K562 (cell line): ENCODE results near the gene NUB1. TPM values are rescaled to one million over a fixed set of nuclear protein-coding genes. Genes with fewer than 3 reads are reported as not detected.

Source experiments
- BHLHE40 ChIP-seq: IDR thresholded peaks from 2 replicates; pipeline ENCODE4 v1.6.1; 2011; ENCODE audit warnings: low read length, improper control_type of control experiment
- CBFA2T2 ChIP-seq: fragments of 450-650 bp; conservative IDR thresholded peaks from 2 replicates; pipeline ENCODE4 v1.6.1; 2017; ENCODE audit warnings: mild to moderate bottlenecking
- E2F6 ChIP-seq, 2 experiments: IDR thresholded peaks; 2 replicates each; pipeline ENCODE4 v1.6.1; 2011; ENCODE audit warnings: borderline replicate concordance in 1 of 2, control low read depth in 1 of 2, low read depth in 1 of 2, low read length in 1 of 2, mild to moderate bottlenecking in 1 of 2, mixed read lengths in 1 of 2, moderate library complexity in 1 of 2; ENCODE audit not compliant: insufficient read depth in 1 of 2, insufficient read length in 1 of 2, poor library complexity in 1 of 2, severe bottlenecking in 1 of 2; ENCODE audit errors: extremely low read depth in 1 of 2
- EGR1 ChIP-seq: fragments of 450-650 bp; conservative IDR thresholded peaks from 2 replicates; pipeline ENCODE4 v1.6.1; 2017; ENCODE audit warnings: mild to moderate bottlenecking
- FOSL1 ChIP-seq: fragments of 200-800 bp; sonication (Bioruptor generic); conservative IDR thresholded peaks from 2 replicates; pipeline ENCODE4 v1.6.1; 2016; ENCODE audit warnings: missing genetic modification characterization, missing compliant biosample characterization
- LCOR ChIP-seq: sonication (generic); formaldehyde crosslinking; IDR thresholded peaks from 2 replicates; pipeline ENCODE4 v1.8.0; 2022; ENCODE audit warnings: mild to moderate bottlenecking, missing genetic modification reagents
- MAFG ChIP-seq: fragments of 450-650 bp; conservative IDR thresholded peaks from 2 replicates; pipeline ENCODE4 v1.6.1; 2016; ENCODE audit warnings: missing genetic modification characterization, missing compliant biosample characterization
- MEF2D ChIP-seq: conservative IDR thresholded peaks from 2 replicates; pipeline ENCODE4 v1.6.1; 2016; ENCODE audit warnings: low read depth, missing genetic modification characterization, missing compliant biosample characterization
- MITF ChIP-seq: IDR thresholded peaks from 2 replicates; pipeline ENCODE4 v1.6.1; 2014; ENCODE audit warnings: antibody characterized with exemption
- MYNN ChIP-seq, 2 experiments: sonication (generic); formaldehyde crosslinking in 1 of 2; IDR thresholded peaks; 2 replicates each; pipeline versions ENCODE4 v1.5.0 to v1.6.1; 2016 to 2020; ENCODE audit warnings: antibody characterized with exemption in 1 of 2, missing genetic modification reagents in 1 of 2
- NFE2 ChIP-seq: IDR thresholded peaks from 2 replicates; pipeline ENCODE4 v1.6.1; 2014; ENCODE audit warnings: antibody characterized with exemption, low read depth
- NONO ChIP-seq, 2 experiments: fragments of 200-400 bp in 1 of 2; fragments of 450-650 bp in 1 of 2; formaldehyde crosslinking in 1 of 2; IDR thresholded peaks; 2 replicates each; pipeline ENCODE4 v1.6.1; 2017; ENCODE audit warnings: low read depth in 2 of 2, mild to moderate bottlenecking in 2 of 2, moderate library complexity in 2 of 2, low read length in 1 of 2
- POLR2AphosphoS5 ChIP-seq: IDR thresholded peaks from 2 replicates; pipeline ENCODE4 v1.6.1; 2011; ENCODE audit warnings: mild to moderate bottlenecking, low read depth, low read length, moderate library complexity; ENCODE audit not compliant: control insufficient read depth, insufficient read depth
- POLR3A ChIP-seq: IDR thresholded peaks from 2 replicates; pipeline ENCODE4 v1.6.1; 2011; ENCODE audit warnings: borderline replicate concordance, mild to moderate bottlenecking, moderate library complexity; ENCODE audit not compliant: insufficient read length, insufficient read depth; ENCODE audit errors: extremely low read depth
- RFX5 ChIP-seq: IDR thresholded peaks from 2 replicates; pipeline ENCODE4 v1.6.1; 2011; ENCODE audit warnings: low read depth, mild to moderate bottlenecking, improper control_type of control experiment, low read length
- RNF2 ChIP-seq: sonication (generic); IDR thresholded peaks from 2 replicates; pipeline ENCODE4 v1.6.1; 2016
- SIN3B ChIP-seq: fragments of 450-650 bp; IDR thresholded peaks from 2 replicates; pipeline ENCODE4 v1.6.1; 2017; ENCODE audit warnings: low read depth, mild to moderate bottlenecking, moderate library complexity
- SP2 ChIP-seq: IDR thresholded peaks from 2 replicates; pipeline ENCODE4 v1.6.1; 2011; ENCODE audit warnings: mild to moderate bottlenecking, low read depth, low read length, moderate library complexity; ENCODE audit not compliant: poor library complexity, severe bottlenecking; ENCODE audit errors: extremely low read depth
- SPI1 ChIP-seq: IDR thresholded peaks from 2 replicates; pipeline ENCODE4 v1.6.1; 2011; ENCODE audit warnings: low read depth, low read length, control low read depth, borderline replicate concordance
- THAP7 ChIP-seq: fragments of 250-450 bp; sonication (Bioruptor Pico); IDR thresholded peaks from 2 replicates; pipeline ENCODE4 v1.5.0; 2021
- ZFX ChIP-seq: sonication (generic); formaldehyde crosslinking; IDR thresholded peaks from 2 replicates; pipeline ENCODE4 v1.8.0; 2022; ENCODE audit warnings: mild to moderate bottlenecking, missing genetic modification reagents, moderate library complexity
- polyA plus RNA-seq, 8 experiments: library from polyadenylated mRNA; depleted of rRNA in 4 of 8; stranded (reverse) in 5 of 8; unstranded in 3 of 8; fragments of >200 nt; fragmentation: Nextera tagmentation in 2 of 8; fragmentation: Illumina TruSeq in 1 of 8; extraction: Ambion mirVana in 2 of 8; extraction: Trizol in 1 of 8; gene quantifications; 2 replicates each; pipeline versions ENCODE4 v1.2.1 to v1.2.3, GENCODE V29; 2011 to 2014; ENCODE audit warnings: inconsistent platforms in 1 of 8, missing spikeins in 1 of 8
- total RNA-seq, 7 experiments: library from RNA; depleted of rRNA in 6 of 7; stranded (reverse); fragments of >200 nt in 6 of 7; fragmentation: Illumina TruSeq in 2 of 7; extraction: Trizol in 2 of 7; gene quantifications; 2 replicates each; pipeline versions ENCODE4 v1.2.1 to v1.2.3, GENCODE V29; 2011 to 2021; ENCODE audit warnings: low replicate concordance in 1 of 7
- TF ChIP-seq, protein P1 (sequence below): sonication (generic); formaldehyde crosslinking; IDR thresholded peaks from 2 replicates; pipeline ENCODE4 v1.8.0; 2023; ENCODE audit warnings: mild to moderate bottlenecking, missing genetic modification reagents

NUB1 gene
- total and polyA plus RNA-seq, 9 of the 15 experiments (the other 6 are each of a cell fraction or from before 2014, with no cell fraction given): 43.2 to 159 (median 85.2) TPM

DNA sequence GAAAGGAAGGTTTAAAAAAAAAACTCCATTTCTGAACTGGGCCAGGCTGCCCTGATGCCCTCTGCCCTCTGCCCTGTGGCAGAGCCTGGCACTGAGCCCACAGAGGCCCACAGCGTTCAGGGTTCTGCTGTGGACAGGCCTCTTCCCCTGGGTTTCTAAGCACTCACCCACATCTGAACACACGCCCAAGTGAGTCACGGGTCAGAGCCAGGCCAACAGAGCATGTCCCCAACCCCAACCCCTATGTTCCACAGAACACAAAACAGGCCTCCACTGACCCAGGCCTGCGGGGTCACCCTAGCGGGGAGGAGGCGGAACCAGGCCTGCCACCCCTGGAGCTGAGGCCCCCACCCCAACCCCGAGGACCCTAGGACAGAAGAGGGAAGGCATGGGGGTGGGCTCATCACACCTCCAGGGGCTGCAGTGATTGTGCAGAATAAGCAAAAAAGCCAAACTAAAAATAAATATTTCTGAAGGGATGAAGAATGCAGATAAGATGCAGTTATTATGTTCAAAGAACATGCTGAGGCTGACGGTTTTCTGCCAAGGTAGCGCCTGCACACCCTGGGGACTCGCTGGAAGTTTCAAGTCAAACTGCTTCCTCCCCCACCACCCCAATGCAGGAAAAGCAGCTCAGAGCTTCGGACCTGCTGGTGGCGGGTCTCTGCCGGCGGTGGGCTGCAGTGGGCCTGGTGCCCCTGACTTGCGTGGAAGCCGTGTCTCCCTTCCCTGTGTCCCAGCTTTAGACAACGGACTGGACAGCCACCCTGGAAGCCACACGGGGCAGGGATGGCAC, 62.8 kb downstream of the NUB1 start (continued):
- no peak for TF ChIP-seq POLR3A
- TF ChIP-seq SPI1: 0 out of 2 replicates have a peak, but pooled peaks have one; percentile 7
- TF ChIP-seq MITF: peak; percentile 38; the same call in 1 of the 2 replicates
- TF ChIP-seq MAFG (tag): peak; percentile 83
- TF ChIP-seq SP2: no peak
- TF ChIP-seq MYNN (IDR thresholded peaks at IDR 0.05): peak; percentile 87
- no peak for TF ChIP-seq MYNN (CRISPR knock-in tag; IDR thresholded peaks at IDR 0.05)
- TF ChIP-seq POLR2AphosphoS5: peak; percentile 49; the same call in 1 of the 2 replicates
- TF ChIP-seq THAP7: no peak
- TF ChIP-seq NFE2: peak; percentile 35; the same call in 1 of the 2 replicates
- peak; percentile 24; the same call in 1 of the 2 replicates for TF ChIP-seq CBFA2T2
- TF ChIP-seq ZFX (CRISPR knock-in tag): peak; percentile 54
- TF ChIP-seq, protein P1, sequence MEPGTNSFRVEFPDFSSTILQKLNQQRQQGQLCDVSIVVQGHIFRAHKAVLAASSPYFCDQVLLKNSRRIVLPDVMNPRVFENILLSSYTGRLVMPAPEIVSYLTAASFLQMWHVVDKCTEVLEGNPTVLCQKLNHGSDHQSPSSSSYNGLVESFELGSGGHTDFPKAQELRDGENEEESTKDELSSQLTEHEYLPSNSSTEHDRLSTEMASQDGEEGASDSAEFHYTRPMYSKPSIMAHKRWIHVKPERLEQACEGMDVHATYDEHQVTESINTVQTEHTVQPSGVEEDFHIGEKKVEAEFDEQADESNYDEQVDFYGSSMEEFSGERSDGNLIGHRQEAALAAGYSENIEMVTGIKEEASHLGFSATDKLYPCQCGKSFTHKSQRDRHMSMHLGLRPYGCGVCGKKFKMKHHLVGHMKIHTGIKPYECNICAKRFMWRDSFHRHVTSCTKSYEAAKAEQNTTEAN: peak; percentile 84; the same call in 1 of the 2 replicates
- TF ChIP-seq MEF2D (tag): 0 out of 2 replicates have a peak, but pooled peaks have one; percentile 16
- TF ChIP-seq SIN3B: no peak
- 0 out of 2 replicates have a peak, but pooled peaks have one; percentile 15 for TF ChIP-seq RFX5
- peak; percentile 55; the same call in 1 of the 2 replicates for TF ChIP-seq BHLHE40
- peak; percentile 40 for TF ChIP-seq EGR1
- peak; percentile 93 for TF ChIP-seq FOSL1 (tag)
- peak; percentile 58; the same call in 1 of the 2 replicates for TF ChIP-seq RNF2
- TF ChIP-seq LCOR (CRISPR knock-in tag): 0 out of 2 replicates have a peak, but pooled peaks have one; percentile 65
- no peak for TF ChIP-seq NONO (IDR thresholded peaks at IDR 0.05; ENCODE audit: low read depth in 2 of 2, low read length in 1 of 2)
- TF ChIP-seq E2F6 (IDR thresholded peaks at IDR 0.05; ENCODE audit: borderline replicate concordance in 1 of 2, extremely low read depth in 1 of 2, insufficient read depth in 1 of 2, insufficient read length in 1 of 2, low read depth in 1 of 2, low read length in 1 of 2, poor library complexity in 1 of 2, severe bottlenecking in 1 of 2): peak in 1 of 2 experiments; percentile 31
